GM21528 (cell line): Measurements from ENCODE around the gene HOXC5.
A peak's percentile ranks its signal among the peaks of the same experiment; 100 is the strongest.

ENCODE experiments used
- ATAC-seq: cut with Tn5 transposase; IDR thresholded peaks from one replicate; pipeline ENCODE4 v1.9.1; 2021; ENCODE audit warnings: mild to moderate bottlenecking, moderate library complexity; ENCODE audit not compliant: unreplicated experiment, low FRiP score

Gene HOXC5

GRCh38 chr12:54006559-54007220 is 26.2 kb upstream of the HOXC5 start:
- ATAC-seq, result no peak

GRCh38 chr12:54007538-54008259 is 25.2 kb upstream of the HOXC5 start:
- ATAC-seq, result no peak

GRCh38 chr12:54008260-54008552 is 24.6 kb upstream of the HOXC5 start:
- ATAC-seq, result no peak

GRCh38 chr12:54009171-54010052 is 23.4 kb upstream of the HOXC5 start:
- ATAC-seq, result no peak

- ATAC-seq, result no peak
These were observed 22.5 kb upstream of the HOXC5 start for GRCh38 chr12:54010053-54010971.

- no peak for ATAC-seq
These were observed 21.7 kb upstream of the HOXC5 start for GRCh38 chr12:54010972-54011664.

GRCh38 chr12:54011665-54012532 is 21.0 kb upstream of the HOXC5 start:
- ATAC-seq, result no peak

GRCh38 chr12:54012631-54013409 is 20.0 kb upstream of the HOXC5 start:
- ATAC-seq, result no peak

GRCh38 chr12:54014377-54015017 is 18.4 kb upstream of the HOXC5 start:
- no peak for ATAC-seq

GRCh38 chr12:54015018-54015931 is 17.6 kb upstream of the HOXC5 start:
- no peak for ATAC-seq

GRCh38 chr12:54016051-54016450 is 16.8 kb upstream of the HOXC5 start:
- ATAC-seq, result no peak

GRCh38 chr12:54016478-54016964 is 16.3 kb upstream of the HOXC5 start:
- ATAC-seq, result no peak

- peak; percentile 37 for ATAC-seq
These were observed 15.6 kb upstream of the HOXC5 start for GRCh38 chr12:54017027-54017788.

GRCh38 chr12:54017878-54018467 is 14.9 kb upstream of the HOXC5 start:
- ATAC-seq, result peak; percentile 79

- ATAC-seq, result no peak
These were observed 14.3 kb upstream of the HOXC5 start for GRCh38 chr12:54018468-54018984.
